A549 (cell line): ENCODE data around the gene CPED1.

Source experiments
- BHLHE40 ChIP-seq: IDR thresholded peaks from 2 replicates; pipeline ENCODE4 v1.6.1; 2012; ENCODE audit warnings: low read depth, low read length, inconsistent platforms
- CEBPB ChIP-seq, 2 experiments: fragments of >200 bp in 1 of 2; sonication (Bioruptor Twin) in 1 of 2; formaldehyde crosslinking in 1 of 2; IDR thresholded peaks; 2 replicates each; pipeline ENCODE4 v1.6.1; 2012 to 2016
- EHF ChIP-seq: fragments of 250-450 bp; sonication (Bioruptor Pico); IDR thresholded peaks from 2 replicates; pipeline ENCODE4 v1.5.0; 2020; ENCODE audit warnings: mild to moderate bottlenecking
- JUN ChIP-seq, 2 experiments: fragments of >200 bp; sonication (Bioruptor Twin); formaldehyde crosslinking; IDR thresholded peaks; 2 replicates in 1 of 2; 3 replicates in 1 of 2; pipeline ENCODE4 v1.6.1; 2016 to 2017
- NR3C1 ChIP-seq: fragments of >200 bp; sonication (Bioruptor Twin); formaldehyde crosslinking; IDR thresholded peaks from 3 replicates; pipeline ENCODE4 v1.6.1; 2017
- POLR2A ChIP-seq: IDR thresholded peaks from 2 replicates; pipeline ENCODE4 v1.6.1; 2012; ENCODE audit warnings: mild to moderate bottlenecking, low read length
- RCOR1 ChIP-seq: fragments of 150-350 bp; IDR thresholded peaks from 2 replicates; pipeline ENCODE4 v1.6.1; 2014; ENCODE audit warnings: antibody characterized with exemption, low read length, low read depth
- ZC3H11A ChIP-seq: fragments of 450-650 bp; IDR thresholded peaks from 2 replicates; pipeline ENCODE4 v1.6.1; 2014; ENCODE audit warnings: antibody characterized with exemption, mild to moderate bottlenecking
- TF ChIP-seq, protein P1 (sequence below): fragments of >200 bp; sonication (Bioruptor Twin); formaldehyde crosslinking; IDR thresholded peaks from 3 replicates; pipeline ENCODE4 v1.5.1; 2016
- TF ChIP-seq, protein P2 (sequence below): fragments of 450-650 bp; IDR thresholded peaks from 2 replicates; pipeline ENCODE4 v1.6.1; 2014; ENCODE audit warnings: antibody characterized with exemption
- TF ChIP-seq, protein P3 (sequence below): IDR thresholded peaks from 2 replicates; pipeline ENCODE4 v1.6.1; 2012

DNA sequence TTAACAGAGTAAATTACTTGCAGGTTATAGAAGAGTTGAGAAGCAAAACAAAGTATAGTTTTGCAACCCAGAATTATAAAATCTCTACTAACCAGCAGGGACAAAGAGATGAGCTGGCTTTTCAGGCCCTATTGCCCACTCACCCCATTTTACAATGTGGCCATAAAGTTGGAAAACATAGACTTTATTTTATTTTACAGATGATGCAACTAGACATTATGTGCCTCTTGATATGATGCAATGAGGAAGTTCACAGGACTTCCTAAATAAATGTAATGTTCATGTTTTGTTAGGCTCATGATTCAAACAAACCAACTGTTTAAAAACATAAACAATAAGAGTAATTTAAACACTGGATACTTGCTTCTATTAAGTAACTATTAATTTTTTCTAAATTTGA, 199.2 kb downstream of the CPED1 start:
- TF ChIP-seq, protein P1, sequence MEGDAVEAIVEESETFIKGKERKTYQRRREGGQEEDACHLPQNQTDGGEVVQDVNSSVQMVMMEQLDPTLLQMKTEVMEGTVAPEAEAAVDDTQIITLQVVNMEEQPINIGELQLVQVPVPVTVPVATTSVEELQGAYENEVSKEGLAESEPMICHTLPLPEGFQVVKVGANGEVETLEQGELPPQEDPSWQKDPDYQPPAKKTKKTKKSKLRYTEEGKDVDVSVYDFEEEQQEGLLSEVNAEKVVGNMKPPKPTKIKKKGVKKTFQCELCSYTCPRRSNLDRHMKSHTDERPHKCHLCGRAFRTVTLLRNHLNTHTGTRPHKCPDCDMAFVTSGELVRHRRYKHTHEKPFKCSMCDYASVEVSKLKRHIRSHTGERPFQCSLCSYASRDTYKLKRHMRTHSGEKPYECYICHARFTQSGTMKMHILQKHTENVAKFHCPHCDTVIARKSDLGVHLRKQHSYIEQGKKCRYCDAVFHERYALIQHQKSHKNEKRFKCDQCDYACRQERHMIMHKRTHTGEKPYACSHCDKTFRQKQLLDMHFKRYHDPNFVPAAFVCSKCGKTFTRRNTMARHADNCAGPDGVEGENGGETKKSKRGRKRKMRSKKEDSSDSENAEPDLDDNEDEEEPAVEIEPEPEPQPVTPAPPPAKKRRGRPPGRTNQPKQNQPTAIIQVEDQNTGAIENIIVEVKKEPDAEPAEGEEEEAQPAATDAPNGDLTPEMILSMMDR: no peak
- TF ChIP-seq POLR2A: no peak
- TF ChIP-seq, protein P2, sequence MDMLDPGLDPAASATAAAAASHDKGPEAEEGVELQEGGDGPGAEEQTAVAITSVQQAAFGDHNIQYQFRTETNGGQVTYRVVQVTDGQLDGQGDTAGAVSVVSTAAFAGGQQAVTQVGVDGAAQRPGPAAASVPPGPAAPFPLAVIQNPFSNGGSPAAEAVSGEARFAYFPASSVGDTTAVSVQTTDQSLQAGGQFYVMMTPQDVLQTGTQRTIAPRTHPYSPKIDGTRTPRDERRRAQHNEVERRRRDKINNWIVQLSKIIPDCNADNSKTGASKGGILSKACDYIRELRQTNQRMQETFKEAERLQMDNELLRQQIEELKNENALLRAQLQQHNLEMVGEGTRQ: no peak
- TF ChIP-seq CEBPB (IDR thresholded peaks at IDR 0.05): no peak
- no peak for TF ChIP-seq RCOR1
- TF ChIP-seq, protein P3, sequence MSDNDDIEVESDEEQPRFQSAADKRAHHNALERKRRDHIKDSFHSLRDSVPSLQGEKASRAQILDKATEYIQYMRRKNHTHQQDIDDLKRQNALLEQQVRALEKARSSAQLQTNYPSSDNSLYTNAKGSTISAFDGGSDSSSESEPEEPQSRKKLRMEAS: no peak
- TF ChIP-seq NR3C1: no peak
- no peak for TF ChIP-seq ZC3H11A
- no peak for TF ChIP-seq JUN (IDR thresholded peaks at IDR 0.05)
- TF ChIP-seq EHF: no peak
- no peak for TF ChIP-seq BHLHE40
